ENCODE measurements around the gene PRKCA. TPM values are rescaled to one million over a fixed set of nuclear protein-coding genes. Genes with fewer than 3 reads are reported as not detected.

PRKCA gene
- total RNA-seq, 1 experiment from 2014 or later = 29.5 TPM

DNA sequence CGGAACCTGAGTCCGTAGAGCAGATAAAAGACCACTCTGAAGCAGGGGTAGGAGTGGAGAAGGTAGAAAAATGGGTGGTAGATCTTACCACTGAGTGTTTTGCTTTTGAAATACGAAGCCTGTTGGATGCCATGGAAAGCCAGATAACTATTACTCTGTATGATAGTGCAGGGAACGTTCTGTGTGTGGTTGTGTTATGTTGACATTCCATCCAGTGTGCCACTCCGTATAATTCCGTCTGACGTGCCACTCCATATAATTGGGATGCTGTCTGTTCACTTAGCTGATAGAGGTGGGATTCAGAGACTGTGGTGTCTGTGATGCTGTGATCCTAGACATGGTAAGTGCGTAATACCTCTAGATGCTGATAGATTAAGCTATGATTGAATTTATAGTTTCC lies 269.3 kb downstream of the PRKCA start:
- ChIA-PET POLR2A (no interaction called here), CTCF (no interaction called here)
- Mint-ChIP-seq H3K9me3 (peaks cover 16% of the 10 kb centered on the region), H3K4me1 (peaks cover 20% of the 10 kb centered on the region), H3K4me3 (no peak overlapping the region), H3K27me3 (ENCODE audit: low read depth) (no peaks in the 10 kb centered on the region), H3K27ac (no peak overlapping the region), H3K36me3 (peaks cover 9% of the 10 kb centered on the region)
- ATAC-seq (no peak), DNase-seq (ENCODE audit: low spot score) (no peak)
- TF ChIP-seq, protein P1, sequence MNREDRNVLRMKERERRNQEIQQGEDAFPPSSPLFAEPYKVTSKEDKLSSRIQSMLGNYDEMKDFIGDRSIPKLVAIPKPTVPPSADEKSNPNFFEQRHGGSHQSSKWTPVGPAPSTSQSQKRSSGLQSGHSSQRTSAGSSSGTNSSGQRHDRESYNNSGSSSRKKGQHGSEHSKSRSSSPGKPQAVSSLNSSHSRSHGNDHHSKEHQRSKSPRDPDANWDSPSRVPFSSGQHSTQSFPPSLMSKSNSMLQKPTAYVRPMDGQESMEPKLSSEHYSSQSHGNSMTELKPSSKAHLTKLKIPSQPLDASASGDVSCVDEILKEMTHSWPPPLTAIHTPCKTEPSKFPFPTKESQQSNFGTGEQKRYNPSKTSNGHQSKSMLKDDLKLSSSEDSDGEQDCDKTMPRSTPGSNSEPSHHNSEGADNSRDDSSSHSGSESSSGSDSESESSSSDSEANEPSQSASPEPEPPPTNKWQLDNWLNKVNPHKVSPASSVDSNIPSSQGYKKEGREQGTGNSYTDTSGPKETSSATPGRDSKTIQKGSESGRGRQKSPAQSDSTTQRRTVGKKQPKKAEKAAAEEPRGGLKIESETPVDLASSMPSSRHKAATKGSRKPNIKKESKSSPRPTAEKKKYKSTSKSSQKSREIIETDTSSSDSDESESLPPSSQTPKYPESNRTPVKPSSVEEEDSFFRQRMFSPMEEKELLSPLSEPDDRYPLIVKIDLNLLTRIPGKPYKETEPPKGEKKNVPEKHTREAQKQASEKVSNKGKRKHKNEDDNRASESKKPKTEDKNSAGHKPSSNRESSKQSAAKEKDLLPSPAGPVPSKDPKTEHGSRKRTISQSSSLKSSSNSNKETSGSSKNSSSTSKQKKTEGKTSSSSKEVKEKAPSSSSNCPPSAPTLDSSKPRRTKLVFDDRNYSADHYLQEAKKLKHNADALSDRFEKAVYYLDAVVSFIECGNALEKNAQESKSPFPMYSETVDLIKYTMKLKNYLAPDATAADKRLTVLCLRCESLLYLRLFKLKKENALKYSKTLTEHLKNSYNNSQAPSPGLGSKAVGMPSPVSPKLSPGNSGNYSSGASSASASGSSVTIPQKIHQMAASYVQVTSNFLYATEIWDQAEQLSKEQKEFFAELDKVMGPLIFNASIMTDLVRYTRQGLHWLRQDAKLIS (CRISPR knock-in tag; IDR thresholded peaks at IDR 0.05; ENCODE audit: borderline replicate concordance) = no peak
- TF ChIP-seq, protein P2, sequence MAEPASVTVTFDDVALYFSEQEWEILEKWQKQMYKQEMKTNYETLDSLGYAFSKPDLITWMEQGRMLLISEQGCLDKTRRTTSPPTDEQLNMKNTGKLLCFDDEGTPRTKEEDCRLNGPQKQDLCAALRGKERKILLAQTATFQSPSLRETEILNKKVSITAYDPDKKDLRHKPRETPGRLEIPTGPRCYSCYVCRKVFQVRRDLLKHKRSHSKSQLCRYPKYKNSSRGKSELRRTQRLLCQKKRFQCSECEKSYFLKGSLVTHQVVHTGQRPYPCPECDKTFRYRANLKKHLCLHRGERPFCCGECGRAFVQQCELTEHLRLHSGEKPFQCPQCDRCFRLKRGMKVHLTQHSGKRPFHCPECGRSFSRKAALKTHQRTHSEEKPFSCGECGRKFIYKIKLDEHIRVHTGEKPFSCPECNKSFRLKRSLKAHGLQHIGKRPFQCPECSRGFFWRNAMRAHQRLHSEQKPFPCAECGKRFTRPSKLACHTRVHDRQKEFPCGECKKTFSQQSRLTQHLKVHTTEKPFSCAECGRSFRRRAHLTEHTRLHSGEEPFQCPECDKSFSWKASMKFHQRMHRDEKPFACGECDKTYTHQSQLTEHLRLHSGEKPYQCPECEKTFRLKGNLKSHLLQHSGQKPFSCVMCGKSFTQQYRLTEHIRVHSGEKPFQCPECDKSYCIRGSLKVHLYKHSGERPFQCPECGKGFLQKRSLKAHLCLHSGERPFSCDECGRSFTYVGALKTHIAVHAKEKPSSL (CRISPR knock-in tag; conservative IDR thresholded peaks at IDR 0.05) = no peak
- no peak for TF ChIP-seq JAZF1 (CRISPR knock-in tag; IDR thresholded peaks at IDR 0.05)
- TF ChIP-seq EMX1 (CRISPR knock-in tag; IDR thresholded peaks at IDR 0.05) = no peak
- TF ChIP-seq, protein P3, sequence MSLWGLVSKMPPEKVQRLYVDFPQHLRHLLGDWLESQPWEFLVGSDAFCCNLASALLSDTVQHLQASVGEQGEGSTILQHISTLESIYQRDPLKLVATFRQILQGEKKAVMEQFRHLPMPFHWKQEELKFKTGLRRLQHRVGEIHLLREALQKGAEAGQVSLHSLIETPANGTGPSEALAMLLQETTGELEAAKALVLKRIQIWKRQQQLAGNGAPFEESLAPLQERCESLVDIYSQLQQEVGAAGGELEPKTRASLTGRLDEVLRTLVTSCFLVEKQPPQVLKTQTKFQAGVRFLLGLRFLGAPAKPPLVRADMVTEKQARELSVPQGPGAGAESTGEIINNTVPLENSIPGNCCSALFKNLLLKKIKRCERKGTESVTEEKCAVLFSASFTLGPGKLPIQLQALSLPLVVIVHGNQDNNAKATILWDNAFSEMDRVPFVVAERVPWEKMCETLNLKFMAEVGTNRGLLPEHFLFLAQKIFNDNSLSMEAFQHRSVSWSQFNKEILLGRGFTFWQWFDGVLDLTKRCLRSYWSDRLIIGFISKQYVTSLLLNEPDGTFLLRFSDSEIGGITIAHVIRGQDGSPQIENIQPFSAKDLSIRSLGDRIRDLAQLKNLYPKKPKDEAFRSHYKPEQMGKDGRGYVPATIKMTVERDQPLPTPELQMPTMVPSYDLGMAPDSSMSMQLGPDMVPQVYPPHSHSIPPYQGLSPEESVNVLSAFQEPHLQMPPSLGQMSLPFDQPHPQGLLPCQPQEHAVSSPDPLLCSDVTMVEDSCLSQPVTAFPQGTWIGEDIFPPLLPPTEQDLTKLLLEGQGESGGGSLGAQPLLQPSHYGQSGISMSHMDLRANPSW (CRISPR knock-in tag; conservative IDR thresholded peaks at IDR 0.05; ENCODE audit: low read depth) = no peak
- TF ChIP-seq, protein P4, sequence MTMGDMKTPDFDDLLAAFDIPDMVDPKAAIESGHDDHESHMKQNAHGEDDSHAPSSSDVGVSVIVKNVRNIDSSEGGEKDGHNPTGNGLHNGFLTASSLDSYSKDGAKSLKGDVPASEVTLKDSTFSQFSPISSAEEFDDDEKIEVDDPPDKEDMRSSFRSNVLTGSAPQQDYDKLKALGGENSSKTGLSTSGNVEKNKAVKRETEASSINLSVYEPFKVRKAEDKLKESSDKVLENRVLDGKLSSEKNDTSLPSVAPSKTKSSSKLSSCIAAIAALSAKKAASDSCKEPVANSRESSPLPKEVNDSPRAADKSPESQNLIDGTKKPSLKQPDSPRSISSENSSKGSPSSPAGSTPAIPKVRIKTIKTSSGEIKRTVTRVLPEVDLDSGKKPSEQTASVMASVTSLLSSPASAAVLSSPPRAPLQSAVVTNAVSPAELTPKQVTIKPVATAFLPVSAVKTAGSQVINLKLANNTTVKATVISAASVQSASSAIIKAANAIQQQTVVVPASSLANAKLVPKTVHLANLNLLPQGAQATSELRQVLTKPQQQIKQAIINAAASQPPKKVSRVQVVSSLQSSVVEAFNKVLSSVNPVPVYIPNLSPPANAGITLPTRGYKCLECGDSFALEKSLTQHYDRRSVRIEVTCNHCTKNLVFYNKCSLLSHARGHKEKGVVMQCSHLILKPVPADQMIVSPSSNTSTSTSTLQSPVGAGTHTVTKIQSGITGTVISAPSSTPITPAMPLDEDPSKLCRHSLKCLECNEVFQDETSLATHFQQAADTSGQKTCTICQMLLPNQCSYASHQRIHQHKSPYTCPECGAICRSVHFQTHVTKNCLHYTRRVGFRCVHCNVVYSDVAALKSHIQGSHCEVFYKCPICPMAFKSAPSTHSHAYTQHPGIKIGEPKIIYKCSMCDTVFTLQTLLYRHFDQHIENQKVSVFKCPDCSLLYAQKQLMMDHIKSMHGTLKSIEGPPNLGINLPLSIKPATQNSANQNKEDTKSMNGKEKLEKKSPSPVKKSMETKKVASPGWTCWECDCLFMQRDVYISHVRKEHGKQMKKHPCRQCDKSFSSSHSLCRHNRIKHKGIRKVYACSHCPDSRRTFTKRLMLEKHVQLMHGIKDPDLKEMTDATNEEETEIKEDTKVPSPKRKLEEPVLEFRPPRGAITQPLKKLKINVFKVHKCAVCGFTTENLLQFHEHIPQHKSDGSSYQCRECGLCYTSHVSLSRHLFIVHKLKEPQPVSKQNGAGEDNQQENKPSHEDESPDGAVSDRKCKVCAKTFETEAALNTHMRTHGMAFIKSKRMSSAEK (CRISPR knock-in tag; IDR thresholded peaks at IDR 0.05; ENCODE audit: borderline replicate concordance) = no peak
- TF ChIP-seq, protein P5, sequence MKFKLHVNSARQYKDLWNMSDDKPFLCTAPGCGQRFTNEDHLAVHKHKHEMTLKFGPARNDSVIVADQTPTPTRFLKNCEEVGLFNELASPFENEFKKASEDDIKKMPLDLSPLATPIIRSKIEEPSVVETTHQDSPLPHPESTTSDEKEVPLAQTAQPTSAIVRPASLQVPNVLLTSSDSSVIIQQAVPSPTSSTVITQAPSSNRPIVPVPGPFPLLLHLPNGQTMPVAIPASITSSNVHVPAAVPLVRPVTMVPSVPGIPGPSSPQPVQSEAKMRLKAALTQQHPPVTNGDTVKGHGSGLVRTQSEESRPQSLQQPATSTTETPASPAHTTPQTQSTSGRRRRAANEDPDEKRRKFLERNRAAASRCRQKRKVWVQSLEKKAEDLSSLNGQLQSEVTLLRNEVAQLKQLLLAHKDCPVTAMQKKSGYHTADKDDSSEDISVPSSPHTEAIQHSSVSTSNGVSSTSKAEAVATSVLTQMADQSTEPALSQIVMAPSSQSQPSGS (CRISPR knock-in tag; IDR thresholded peaks at IDR 0.05; ENCODE audit: borderline replicate concordance, low read depth) = no peak
- TF ChIP-seq, protein P6, sequence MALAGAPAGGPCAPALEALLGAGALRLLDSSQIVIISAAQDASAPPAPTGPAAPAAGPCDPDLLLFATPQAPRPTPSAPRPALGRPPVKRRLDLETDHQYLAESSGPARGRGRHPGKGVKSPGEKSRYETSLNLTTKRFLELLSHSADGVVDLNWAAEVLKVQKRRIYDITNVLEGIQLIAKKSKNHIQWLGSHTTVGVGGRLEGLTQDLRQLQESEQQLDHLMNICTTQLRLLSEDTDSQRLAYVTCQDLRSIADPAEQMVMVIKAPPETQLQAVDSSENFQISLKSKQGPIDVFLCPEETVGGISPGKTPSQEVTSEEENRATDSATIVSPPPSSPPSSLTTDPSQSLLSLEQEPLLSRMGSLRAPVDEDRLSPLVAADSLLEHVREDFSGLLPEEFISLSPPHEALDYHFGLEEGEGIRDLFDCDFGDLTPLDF (CRISPR knock-in tag; IDR thresholded peaks at IDR 0.05) = no peak
- TF ChIP-seq, protein P7, sequence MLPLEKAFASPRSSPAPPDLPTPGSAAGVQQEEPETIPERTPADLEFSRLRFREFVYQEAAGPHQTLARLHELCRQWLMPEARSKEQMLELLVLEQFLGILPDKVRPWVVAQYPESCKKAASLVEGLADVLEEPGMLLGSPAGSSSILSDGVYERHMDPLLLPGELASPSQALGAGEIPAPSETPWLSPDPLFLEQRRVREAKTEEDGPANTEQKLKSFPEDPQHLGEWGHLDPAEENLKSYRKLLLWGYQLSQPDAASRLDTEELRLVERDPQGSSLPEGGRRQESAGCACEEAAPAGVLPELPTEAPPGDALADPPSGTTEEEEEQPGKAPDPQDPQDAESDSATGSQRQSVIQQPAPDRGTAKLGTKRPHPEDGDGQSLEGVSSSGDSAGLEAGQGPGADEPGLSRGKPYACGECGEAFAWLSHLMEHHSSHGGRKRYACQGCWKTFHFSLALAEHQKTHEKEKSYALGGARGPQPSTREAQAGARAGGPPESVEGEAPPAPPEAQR (CRISPR knock-in tag; IDR thresholded peaks at IDR 0.05) = no peak
- TF ChIP-seq, protein P8, sequence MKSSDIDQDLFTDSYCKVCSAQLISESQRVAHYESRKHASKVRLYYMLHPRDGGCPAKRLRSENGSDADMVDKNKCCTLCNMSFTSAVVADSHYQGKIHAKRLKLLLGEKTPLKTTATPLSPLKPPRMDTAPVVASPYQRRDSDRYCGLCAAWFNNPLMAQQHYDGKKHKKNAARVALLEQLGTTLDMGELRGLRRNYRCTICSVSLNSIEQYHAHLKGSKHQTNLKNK (CRISPR knock-in tag; IDR thresholded peaks at IDR 0.05) = no peak
- TF ChIP-seq JUN (CRISPR knock-in tag; IDR thresholded peaks at IDR 0.05) = no peak
- no peak for TF ChIP-seq PRRX2 (CRISPR knock-in tag; IDR thresholded peaks at IDR 0.05)
- no peak for TF ChIP-seq ZNF121 (CRISPR knock-in tag; IDR thresholded peaks at IDR 0.05)
- TF ChIP-seq TCF7 (CRISPR knock-in tag; IDR thresholded peaks at IDR 0.05; ENCODE audit: low read depth) = no peak
- no peak for TF ChIP-seq MYBL2 (CRISPR knock-in tag; IDR thresholded peaks at IDR 0.05)
- no peak for TF ChIP-seq ESRRA (CRISPR knock-in tag; IDR thresholded peaks at IDR 0.05; ENCODE audit: borderline replicate concordance)
- TF ChIP-seq, protein P9, sequence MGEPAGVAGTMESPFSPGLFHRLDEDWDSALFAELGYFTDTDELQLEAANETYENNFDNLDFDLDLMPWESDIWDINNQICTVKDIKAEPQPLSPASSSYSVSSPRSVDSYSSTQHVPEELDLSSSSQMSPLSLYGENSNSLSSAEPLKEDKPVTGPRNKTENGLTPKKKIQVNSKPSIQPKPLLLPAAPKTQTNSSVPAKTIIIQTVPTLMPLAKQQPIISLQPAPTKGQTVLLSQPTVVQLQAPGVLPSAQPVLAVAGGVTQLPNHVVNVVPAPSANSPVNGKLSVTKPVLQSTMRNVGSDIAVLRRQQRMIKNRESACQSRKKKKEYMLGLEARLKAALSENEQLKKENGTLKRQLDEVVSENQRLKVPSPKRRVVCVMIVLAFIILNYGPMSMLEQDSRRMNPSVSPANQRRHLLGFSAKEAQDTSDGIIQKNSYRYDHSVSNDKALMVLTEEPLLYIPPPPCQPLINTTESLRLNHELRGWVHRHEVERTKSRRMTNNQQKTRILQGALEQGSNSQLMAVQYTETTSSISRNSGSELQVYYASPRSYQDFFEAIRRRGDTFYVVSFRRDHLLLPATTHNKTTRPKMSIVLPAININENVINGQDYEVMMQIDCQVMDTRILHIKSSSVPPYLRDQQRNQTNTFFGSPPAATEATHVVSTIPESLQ (CRISPR knock-in tag; IDR thresholded peaks at IDR 0.05) = no peak
- TF ChIP-seq MXD4 (CRISPR knock-in tag; IDR thresholded peaks at IDR 0.05; ENCODE audit: borderline replicate concordance) = no peak

All from WTC11 (cell line).